NB4 (cell line): ENCODE results near the gene ALPK1.

Experiments
- DNase-seq: peaks from one replicate; pipeline ENCODE4 v3.0.0; 2010; ENCODE audit warnings: low read depth
- H3K4me3 ChIP-seq: one replicate; pipeline ENCODE4 v1.5.1; 2011; ENCODE audit warnings: mild to moderate bottlenecking, low read depth, low read length, moderate library complexity
- MYC ChIP-seq: IDR thresholded peaks from 2 replicates; pipeline ENCODE4 v1.6.1; 2011; ENCODE audit warnings: low read depth, low read length
- POLR2A ChIP-seq: IDR thresholded peaks from 2 replicates; pipeline ENCODE4 v1.6.1; 2011; ENCODE audit warnings: mild to moderate bottlenecking; ENCODE audit not compliant: insufficient read length; ENCODE audit errors: extremely low read depth
- TF ChIP-seq, protein P1 (sequence below): IDR thresholded peaks from one replicate; pipeline ENCODE4 v1.5.1; 2012; ENCODE audit warnings: low read depth, low read length
- TF ChIP-seq, protein P2 (sequence below): IDR thresholded peaks from 2 replicates; pipeline ENCODE4 v1.6.1; 2011; ENCODE audit warnings: low read depth, low read length

Gene ALPK1

DNA sequence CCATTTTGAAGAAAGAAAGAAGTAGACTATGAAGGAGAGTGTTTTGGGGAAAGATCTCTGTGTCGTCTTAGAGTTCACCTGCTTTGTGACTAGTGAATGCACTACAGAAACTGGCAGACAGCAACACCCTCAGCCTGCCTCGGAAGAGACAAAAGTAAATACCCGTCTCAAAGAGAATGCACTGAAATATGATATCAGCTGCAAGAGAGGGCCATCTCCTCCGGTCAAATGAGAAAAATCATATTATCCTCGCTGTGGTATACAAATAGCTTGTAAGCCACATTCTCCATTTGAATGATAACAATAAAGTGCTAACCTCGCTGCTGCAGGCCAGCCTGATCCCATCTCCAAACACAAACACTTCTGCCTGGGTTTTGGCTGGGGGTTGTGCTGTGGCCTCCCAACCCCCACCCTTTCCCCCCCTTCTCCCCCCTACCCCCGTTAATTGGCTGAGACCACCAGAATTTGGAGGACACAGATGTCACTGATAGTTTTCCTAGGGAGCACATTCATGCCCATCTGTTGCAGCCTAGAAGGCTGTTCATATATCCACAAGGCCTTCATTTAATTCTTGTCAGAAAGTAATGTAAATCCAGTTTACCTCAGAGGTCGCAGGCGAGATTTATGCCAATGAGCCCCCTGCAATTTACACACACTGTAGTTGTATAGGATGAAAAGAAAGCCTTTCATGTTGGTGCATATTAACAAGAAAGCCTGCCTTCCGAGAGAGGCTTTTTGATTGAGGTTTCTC, 46.3 kb downstream of the ALPK1 start:
- no peak for DNase-seq
- TF ChIP-seq POLR2A (no peak), MYC (no peak)
- TF ChIP-seq, protein P1, sequence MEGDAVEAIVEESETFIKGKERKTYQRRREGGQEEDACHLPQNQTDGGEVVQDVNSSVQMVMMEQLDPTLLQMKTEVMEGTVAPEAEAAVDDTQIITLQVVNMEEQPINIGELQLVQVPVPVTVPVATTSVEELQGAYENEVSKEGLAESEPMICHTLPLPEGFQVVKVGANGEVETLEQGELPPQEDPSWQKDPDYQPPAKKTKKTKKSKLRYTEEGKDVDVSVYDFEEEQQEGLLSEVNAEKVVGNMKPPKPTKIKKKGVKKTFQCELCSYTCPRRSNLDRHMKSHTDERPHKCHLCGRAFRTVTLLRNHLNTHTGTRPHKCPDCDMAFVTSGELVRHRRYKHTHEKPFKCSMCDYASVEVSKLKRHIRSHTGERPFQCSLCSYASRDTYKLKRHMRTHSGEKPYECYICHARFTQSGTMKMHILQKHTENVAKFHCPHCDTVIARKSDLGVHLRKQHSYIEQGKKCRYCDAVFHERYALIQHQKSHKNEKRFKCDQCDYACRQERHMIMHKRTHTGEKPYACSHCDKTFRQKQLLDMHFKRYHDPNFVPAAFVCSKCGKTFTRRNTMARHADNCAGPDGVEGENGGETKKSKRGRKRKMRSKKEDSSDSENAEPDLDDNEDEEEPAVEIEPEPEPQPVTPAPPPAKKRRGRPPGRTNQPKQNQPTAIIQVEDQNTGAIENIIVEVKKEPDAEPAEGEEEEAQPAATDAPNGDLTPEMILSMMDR: no peak
- TF ChIP-seq, protein P2, sequence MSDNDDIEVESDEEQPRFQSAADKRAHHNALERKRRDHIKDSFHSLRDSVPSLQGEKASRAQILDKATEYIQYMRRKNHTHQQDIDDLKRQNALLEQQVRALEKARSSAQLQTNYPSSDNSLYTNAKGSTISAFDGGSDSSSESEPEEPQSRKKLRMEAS: no peak
- H3K4me3 ChIP-seq: no peak overlapping the region

DNA sequence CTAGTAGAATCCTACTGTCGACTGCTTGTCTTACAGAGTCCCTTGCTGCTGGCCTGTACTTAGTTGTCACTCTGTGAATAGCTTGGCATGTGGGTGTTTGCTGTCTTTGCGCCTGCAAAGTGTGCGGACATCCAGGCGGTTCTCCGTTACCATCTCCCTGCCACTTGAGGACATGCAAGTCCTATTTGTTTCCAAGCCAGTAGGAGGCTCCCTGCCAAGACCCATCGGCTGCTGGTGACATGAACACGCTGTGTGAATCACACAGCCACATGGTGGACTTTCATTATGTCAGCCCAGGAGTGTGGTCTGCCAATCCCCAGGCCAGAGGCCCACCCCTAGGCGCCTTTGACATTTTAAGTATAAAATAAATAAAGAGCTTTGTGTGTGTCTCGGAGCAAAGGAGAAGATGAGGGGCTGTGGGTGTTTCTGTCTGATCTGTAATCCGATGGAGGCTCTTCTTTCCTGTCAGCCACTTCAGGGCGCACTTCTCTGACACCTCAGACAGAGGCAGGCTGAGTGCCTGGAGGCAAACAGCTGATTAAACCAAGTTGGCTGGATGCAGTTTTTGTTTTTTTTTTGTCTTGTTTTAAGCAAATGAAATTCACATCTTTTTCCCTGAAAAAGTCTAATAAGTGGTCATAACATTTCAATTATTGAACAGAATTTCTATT, 51.5 kb downstream of the ALPK1 start:
- no peak overlapping the region for H3K4me3 ChIP-seq
- TF ChIP-seq MYC: no peak
- TF ChIP-seq, protein P1: no peak
- no peak for TF ChIP-seq POLR2A
- TF ChIP-seq, protein P2: no peak
- peak; percentile 32 for DNase-seq

DNA sequence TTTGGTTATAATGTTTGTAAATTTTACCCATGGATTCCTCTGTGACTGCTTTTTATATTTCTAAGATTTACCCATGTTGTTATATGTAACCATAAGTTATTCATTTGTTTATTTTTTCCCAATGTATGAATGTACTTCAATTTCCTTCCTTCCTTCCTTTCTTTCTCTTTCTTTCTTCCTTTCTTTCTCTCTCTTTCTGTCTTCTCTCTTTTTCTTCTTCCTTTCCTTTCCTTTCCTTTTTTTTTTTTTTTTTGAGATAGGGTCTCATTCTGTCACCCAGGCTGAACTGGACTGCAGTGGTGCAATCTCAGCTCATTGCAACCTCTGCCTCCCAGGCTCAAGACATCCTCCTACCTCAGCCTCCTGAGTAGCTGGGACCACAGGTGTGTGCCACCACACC, 55.6 kb downstream of the ALPK1 start:
- TF ChIP-seq, protein P1: no peak
- no peak overlapping the region for H3K4me3 ChIP-seq
- DNase-seq: no peak

DNA sequence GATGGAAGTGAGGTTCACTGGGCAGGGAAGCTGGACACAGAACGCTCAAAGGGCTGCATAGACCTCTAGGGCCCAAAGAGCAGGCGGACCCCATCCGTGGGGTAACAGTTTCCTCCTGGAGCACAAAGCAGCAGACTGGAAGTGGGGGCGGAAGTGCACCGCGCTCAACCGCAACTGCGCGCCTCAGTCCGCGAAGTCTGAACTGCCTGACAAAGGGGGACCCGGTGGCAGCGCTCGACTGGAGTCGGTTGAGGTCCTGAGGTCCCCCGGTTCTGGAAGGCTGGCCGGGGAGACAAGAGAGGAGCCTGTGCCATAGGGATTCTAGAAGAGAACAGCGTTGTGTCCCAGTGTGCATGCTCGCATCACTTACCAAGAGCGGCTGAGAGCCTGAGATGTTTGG, 58.5 kb downstream of the ALPK1 start:
- H3K4me3 ChIP-seq: no peak overlapping the region
- DNase-seq: no peak
- TF ChIP-seq POLR2A (no peak), MYC (no peak)
- TF ChIP-seq, protein P2: no peak
- TF ChIP-seq, protein P1: no peak

DNA sequence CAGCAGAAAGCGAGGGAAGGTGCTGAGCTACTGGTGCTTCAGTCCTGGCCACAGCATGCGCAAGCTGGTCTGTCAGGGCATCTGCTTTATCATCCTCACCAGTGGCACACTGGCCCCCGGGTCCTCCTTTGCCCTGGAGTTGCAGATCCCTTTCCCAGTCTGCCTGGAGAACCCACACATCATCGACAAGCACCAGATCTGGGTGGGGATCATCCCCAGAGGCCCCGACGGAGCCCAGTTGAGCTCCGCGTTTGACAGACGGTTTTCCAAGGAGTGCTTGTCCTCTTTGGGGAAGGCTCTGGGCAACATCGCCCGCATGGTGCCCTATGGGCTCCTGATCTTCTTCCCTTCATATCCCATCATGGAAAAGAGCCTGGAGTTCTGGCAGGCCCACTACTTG, 60.3 kb downstream of the ALPK1 start:
- no peak overlapping the region for H3K4me3 ChIP-seq
- TF ChIP-seq, protein P1: no peak
- TF ChIP-seq MYC: no peak
- TF ChIP-seq, protein P2: no peak
- no peak for TF ChIP-seq POLR2A
- no peak for DNase-seq

DNA sequence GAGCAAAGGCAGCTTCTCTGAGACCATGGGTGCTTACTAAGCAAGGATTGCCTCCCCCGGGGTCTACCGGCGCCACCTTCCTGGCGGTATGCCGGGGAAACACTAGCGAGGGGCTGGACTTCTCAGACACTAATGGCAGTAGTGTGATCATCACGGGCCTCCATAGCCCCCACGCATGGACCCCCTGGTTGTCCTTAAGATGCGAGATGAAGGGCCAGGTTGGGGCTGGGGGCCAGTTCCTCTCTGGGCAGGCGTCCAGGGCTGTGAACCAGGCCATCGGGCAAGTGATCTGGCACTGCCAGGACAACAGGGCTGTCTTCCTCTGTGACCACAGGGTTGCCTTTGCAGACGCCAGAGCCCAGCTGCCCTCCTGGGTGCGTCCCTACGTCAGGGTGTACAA, 60.7 kb downstream of the ALPK1 start:
- no peak for DNase-seq
- H3K4me3 ChIP-seq: no peak overlapping the region
- no peak for TF ChIP-seq MYC
- TF ChIP-seq, protein P1: no peak
- TF ChIP-seq POLR2A: no peak
- TF ChIP-seq, protein P2: no peak
